RWPE1 (cell line): ENCODE measurements around the gene LHX3.

Experiments used
- CTCF ChIA-PET: fragments of 350-600 bp; sonication (Branson Sonifier 250); formaldehyde crosslinking; extraction: SDS; loops from one replicate; lab custom pipeline; 2021; lab: Yijun Ruan, JAX
- POLR2A ChIA-PET: fragments of 400-600 bp; formaldehyde crosslinking; extraction: SDS; loops from one replicate; lab custom pipeline; 2020; ENCODE audit warnings: antibody characterized with exemption; ENCODE audit not compliant: low non-redundant PET; lab: Yijun Ruan, JAX
- DNase-seq: peaks from one replicate; pipeline ENCODE4 v3.0.0; 2012; ENCODE audit warnings: low spot score
- H3K27ac ChIP-seq: fragments of 450-650 bp; 2 replicates; pipeline ENCODE4 v1.5.1; 2017
- TF ChIP-seq, protein P1 (sequence below): fragments of 450-650 bp; conservative IDR thresholded peaks from 2 replicates; pipeline ENCODE4 v1.5.1; 2017; ENCODE audit warnings: low read depth, mild to moderate bottlenecking

Gene LHX3

DNA sequence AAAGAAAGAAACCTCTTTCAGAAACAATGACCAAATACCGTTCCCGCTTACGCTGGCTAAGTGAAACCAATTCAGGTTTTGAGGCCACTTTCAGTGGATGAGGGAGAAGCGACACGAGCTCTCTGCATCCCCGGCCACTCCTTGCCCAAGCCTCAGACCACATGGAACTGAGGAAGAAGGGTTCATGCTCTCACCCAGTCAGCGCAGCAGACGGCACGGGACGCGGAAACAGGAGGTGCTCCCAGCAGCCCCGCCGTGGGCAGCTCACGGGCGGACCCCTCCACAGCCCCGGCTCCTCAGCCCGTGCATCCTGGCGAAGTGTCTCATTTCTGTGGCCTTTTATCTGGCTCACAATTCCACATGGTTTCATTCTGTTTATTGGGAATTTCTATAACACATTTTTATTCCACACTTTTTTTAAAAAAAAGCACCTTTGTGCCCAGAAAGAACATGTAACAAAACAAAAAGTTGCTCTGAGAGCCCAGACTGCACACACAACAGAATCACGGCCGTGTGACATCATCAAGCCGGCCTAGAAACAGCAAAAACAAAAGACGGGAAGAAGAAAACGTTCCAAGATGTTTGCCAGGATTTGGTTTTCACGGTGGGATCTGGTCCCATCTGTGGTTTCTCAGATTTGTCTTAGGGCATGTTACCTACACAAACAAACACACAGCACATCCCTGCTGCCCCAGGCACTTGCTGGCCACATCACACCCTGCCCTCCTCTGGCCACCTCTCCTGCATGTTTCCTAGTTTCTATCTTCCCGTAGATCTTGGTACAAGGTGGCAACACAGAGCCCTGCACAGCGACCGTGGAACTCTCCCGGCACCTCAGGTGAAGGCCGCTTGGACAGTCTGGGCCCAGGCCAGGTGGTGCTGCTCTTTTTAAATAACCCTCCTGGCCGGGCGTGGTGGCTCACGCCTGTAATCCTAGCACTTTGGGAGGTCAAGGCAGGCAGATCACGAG lies 24.5 kb upstream of the LHX3 start:
- DNase-seq, result no peak
- ChIA-PET CTCF (interaction anchor here (0.6 kb wide), 1 partner anchor 109 kb away, joined by 3 read pairs; no protein-coding TSS in a partner anchor), POLR2A (no interaction called here)
- TF ChIP-seq, protein P1, sequence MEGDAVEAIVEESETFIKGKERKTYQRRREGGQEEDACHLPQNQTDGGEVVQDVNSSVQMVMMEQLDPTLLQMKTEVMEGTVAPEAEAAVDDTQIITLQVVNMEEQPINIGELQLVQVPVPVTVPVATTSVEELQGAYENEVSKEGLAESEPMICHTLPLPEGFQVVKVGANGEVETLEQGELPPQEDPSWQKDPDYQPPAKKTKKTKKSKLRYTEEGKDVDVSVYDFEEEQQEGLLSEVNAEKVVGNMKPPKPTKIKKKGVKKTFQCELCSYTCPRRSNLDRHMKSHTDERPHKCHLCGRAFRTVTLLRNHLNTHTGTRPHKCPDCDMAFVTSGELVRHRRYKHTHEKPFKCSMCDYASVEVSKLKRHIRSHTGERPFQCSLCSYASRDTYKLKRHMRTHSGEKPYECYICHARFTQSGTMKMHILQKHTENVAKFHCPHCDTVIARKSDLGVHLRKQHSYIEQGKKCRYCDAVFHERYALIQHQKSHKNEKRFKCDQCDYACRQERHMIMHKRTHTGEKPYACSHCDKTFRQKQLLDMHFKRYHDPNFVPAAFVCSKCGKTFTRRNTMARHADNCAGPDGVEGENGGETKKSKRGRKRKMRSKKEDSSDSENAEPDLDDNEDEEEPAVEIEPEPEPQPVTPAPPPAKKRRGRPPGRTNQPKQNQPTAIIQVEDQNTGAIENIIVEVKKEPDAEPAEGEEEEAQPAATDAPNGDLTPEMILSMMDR, result no peak
- H3K27ac ChIP-seq, result peak overlapping the region; percentile 80

DNA sequence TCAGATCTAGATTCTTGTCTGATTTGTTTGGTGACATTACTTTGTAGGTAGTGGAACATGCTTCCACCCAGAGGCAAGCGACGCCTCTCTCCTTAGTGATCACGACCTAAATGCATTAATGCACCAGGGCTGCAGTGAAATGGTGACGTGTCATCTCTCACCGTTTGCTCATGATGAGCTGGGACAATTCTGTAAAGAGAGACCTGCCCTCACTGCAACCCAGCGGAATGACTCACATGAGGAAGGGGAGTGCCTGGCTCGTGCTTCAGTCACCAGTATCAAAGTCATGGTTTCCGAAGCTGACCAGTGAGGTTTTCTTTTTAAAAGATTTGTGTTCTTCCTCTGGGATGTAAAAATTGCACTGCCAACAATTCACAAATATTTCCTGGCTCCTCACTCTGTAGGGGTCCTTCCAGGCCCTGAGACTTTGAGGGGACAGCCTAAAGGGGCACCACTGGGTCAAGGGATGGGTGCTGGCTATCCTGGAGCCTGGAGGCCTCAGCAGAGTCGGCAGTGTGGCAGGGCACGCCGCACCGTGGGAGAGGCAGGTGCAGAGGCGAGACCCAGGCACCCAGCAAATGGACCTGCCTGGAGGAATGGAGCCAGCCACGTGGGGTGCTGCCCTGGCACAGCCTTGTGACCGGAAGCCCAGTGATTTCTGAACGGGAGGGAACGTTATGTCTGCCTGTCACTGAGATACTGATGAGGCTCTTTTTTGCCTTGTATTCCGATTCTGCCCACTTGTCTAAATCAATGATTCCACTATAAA lies 23.4 kb upstream of the LHX3 start:
- POLR2A ChIA-PET, result no interaction called here
- DNase-seq, result peak; percentile 96
- peak overlapping the region; percentile 80 for H3K27ac ChIP-seq
- CTCF ChIA-PET, result interaction anchor here (0.6 to 1.4 kb wide), 4 partner anchors 10 to 110 kb away, joined by 3 to 4 read pairs (median 3); no protein-coding TSS in a partner anchor
- TF ChIP-seq, protein P1, result no peak

DNA sequence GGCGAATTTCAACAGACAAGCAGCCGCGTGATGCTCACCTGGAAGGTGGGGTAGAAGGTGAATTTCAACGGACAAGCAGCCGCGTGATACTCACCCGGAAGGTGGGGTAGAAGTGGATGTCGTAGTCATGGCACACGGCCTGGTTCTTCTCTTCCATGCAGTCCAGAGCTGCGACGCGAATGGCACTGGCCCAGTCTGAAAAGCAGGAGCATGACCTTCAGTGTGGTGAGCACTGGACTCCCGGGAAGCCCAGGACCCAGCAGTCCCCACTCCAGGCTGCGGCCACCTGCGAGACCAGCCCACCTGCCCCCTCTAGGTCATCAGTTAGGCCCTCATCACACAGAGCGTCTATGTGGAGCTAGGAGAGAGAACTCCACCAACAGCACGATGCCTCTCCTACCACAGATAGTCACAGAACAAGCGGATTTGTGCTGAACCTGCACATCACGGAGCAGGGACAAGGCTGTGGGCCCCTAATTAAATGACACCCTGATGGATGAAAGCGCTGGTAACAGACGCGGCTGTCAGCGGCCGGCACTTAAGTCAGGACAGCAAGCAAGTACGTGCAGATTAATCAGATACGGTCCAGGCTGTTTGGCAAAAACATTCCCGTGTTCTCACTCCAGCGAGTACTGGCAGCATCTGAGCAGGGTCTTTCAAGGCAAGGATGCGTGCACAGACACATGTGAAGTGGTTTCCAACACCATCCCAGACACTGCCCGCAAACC lies 21.9 kb upstream of the LHX3 start:
- DNase-seq, result no peak
- peak overlapping the region; percentile 80 for H3K27ac ChIP-seq
- ChIA-PET CTCF (interaction anchor here (0.6 to 1.3 kb wide), 7 partner anchors 11 to 261 kb away, joined by 3 to 5 read pairs (median 3); no protein-coding TSS in a partner anchor), POLR2A (no interaction called here)
- TF ChIP-seq, protein P1, result no peak

DNA sequence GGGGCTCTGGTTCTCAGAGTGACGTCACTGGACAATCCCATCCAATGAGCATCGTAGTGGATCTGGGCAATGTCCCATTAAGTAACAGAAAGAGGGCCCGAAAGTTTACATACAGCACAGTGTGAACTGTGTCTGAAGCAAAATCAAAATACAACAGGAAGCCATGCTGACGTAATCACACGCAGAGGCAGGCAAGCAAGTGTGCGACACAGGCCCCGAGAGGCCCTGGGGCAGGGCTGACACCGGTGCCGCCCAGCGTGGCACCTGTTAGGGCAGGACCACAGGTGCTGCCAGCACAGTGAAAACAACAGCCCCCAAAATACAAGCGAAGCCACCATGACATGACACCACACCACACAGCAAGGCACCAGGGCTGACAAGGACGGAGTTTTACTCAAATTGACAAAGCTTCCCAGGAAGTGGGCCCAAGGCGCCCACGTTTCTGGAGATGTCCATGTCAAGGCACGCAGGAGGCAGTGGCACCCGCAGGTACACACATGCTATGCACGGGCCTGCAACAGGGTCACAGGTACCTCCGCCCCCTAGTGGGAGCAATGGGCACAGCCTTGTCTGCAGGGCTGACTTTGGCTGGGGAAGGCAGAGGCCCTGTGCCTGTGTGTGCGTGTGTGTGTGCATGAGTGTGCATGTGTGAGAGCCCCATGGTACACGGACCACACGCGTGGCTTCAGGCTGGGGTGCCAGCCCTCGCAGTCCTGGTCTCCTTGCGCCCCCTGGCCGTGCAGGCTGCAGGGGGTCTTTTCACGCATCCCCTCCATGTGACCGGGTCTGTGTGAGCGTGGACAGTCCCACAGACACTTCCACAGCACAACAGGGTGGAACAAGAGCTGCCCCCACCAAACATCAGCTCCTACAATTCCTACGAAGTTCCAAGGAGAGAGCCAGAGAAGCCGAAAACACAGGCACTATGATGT lies 21.1 kb upstream of the LHX3 start:
- POLR2A ChIA-PET, result no interaction called here
- TF ChIP-seq, protein P1, result peak; percentile 99
- CTCF ChIA-PET, result interaction anchor here (0.6 to 1.3 kb wide), 15 partner anchors 8 to 1210 kb away, joined by 3 to 5 read pairs (median 3); no protein-coding TSS in a partner anchor
- peak overlapping the region; percentile 80 for H3K27ac ChIP-seq
- DNase-seq, result peak; percentile 84

DNA sequence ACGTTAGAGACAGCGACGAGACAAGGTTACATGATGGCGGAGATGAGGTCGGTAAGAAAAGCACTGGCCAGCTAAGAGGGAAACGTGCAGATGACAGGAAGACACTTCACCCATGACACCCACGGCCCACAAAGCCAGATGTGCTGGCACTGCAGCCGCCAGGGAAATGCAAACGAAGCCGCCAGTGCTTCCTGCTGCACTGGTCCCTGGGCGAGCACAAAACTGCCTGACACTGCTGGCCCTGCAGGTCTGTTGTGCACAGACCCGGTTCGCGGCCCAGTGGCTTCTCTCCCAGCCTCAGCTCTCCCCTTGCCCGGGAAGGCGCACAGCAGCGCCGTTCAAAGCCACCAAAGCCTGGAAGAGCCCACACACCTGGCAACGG lies 20.4 kb upstream of the LHX3 start:
- TF ChIP-seq, protein P1, result no peak
- DNase-seq, result no peak
- CTCF ChIA-PET, result interaction anchor here (0.6 to 1.3 kb wide), 11 partner anchors 9 to 1211 kb away, joined by 3 to 5 read pairs (median 3); no protein-coding TSS in a partner anchor
- POLR2A ChIA-PET, result no interaction called here
- peak overlapping the region; percentile 80 for H3K27ac ChIP-seq
